ENCODE measurements around the gene LIG4.

The LIG4 gene

GRCh38 chr13:108193806-108194205 is 21.5 kb downstream of the LIG4 start:
- no peak for DNase-seq

GRCh38 chr13:108190897-108191296 is 24.4 kb downstream of the LIG4 start:
- no peak for DNase-seq

- DNase-seq, result no peak
These were observed 27.1 kb downstream of the LIG4 start for GRCh38 chr13:108188260-108188659.

GRCh38 chr13:108185223-108185622 is 30.1 kb downstream of the LIG4 start:
- no peak for DNase-seq

GRCh38 chr13:108182652-108183051 is 32.7 kb downstream of the LIG4 start:
- no peak for DNase-seq

GRCh38 chr13:108178078-108178477 is 37.3 kb downstream of the LIG4 start:
- no peak for DNase-seq

- DNase-seq, result peak; percentile 39
These were observed 38.6 kb downstream of the LIG4 start for GRCh38 chr13:108176685-108177274.

- DNase-seq, result no peak
These were observed 46.4 kb downstream of the LIG4 start for GRCh38 chr13:108168929-108169328.

GRCh38 chr13:108166078-108166477 is 49.3 kb downstream of the LIG4 start:
- no peak for DNase-seq

- no peak for DNase-seq
These were observed 56.6 kb downstream of the LIG4 start for GRCh38 chr13:108158746-108159145.

Measured in stimulated activated CD4-positive, alpha-beta T cell treated with anti-CD3 and anti-CD28 coated beads, Interleukin-1b, Interleukin-23, amount 100 ng/mL, for 48 hours (primary cell).